ENCODE measurements around the gene ANKRD6. TPM values are rescaled to one million over a fixed set of nuclear protein-coding genes. Genes with fewer than 3 reads are reported as not detected.

ANKRD6 gene
- total and polyA plus RNA-seq, 2 donors (not counting 3 experiments of a cell fraction or from before 2014, with no cell fraction given): 3.4 to 9.6 TPM

GRCh38 chr6:89387516-89388201 is 45.3 kb upstream of the ANKRD6 start:
- Histone ChIP-seq H2AFZ (ENCODE audit: low read depth, low read length) (no peak overlapping the region), H3K27ac (ENCODE audit: insufficient read depth, low read depth, low read length) (no peak overlapping the region), H3K9ac (replicated peaks; ENCODE audit: extremely low read depth, insufficient read depth, low read length) (no peak overlapping the region), H3K4me1 (ENCODE audit: control insufficient read depth, extremely low read depth, insufficient read depth, low read length) (no peaks in the 10 kb centered on the region), H3K36me3 (ENCODE audit: control insufficient read depth in 2 of 2, extremely low read depth in 1 of 2, insufficient read depth in 2 of 2, low read length in 2 of 2) (no peaks in the 10 kb centered on the region), H3K9me3 (replicated peaks; ENCODE audit: control insufficient read depth, insufficient read depth, low read length) (no peaks in the 10 kb centered on the region), H3K27me3 (ENCODE audit: control insufficient read depth in 2 of 2, insufficient read depth in 2 of 2, low read length in 2 of 2) (peaks cover under 1 to 2% of the 10 kb centered on the region in 2 experiments), H3K79me2 (ENCODE audit: control insufficient read depth, insufficient read depth, low read length) (no peaks in the 10 kb centered on the region), H3K4me2 (ENCODE audit: insufficient read depth, low read length) (no peak overlapping the region), H4K20me1 (replicated peaks; ENCODE audit: control insufficient read depth, extremely low read depth, insufficient read depth, low read length) (no peaks in the 10 kb centered on the region), H3K4me3 (replicated peaks in 1 of 3; ENCODE audit: insufficient read depth in 1 of 3, low read depth in 1 of 3, low read length in 3 of 3) (no peak overlapping the region), H3K9me1 (replicated peaks; ENCODE audit: control insufficient read depth, extremely low read depth, insufficient read depth, low read length) (no peaks in the 10 kb centered on the region)
- intact Hi-C loops (cut with micrococcal nuclease): no loop called here
- ChIA-PET CTCF (interaction anchor here (1.1 to 1.6 kb wide), 2 partner anchors 16 to 224 kb away, joined by 3 to 5 read pairs; no protein-coding TSS in a partner anchor), POLR2A (no interaction called here)
- dilution Hi-C loops (cut with MboI; ENCODE audit: extremely low pct_ligation_motif_present, low sequenced_read_pairs): no loop called here
- TF ChIP-seq FOS (IDR thresholded peaks at IDR 0.05; ENCODE audit: borderline replicate concordance, insufficient read depth, low read length) (no peak), POLR2AphosphoS5 (IDR thresholded peaks at IDR 0.05; ENCODE audit: insufficient read depth, low read depth, low read length) (no peak), CTCF (IDR thresholded peaks at IDR 0.05; ENCODE audit: extremely low read depth in 1 of 2, insufficient read depth in 1 of 2, low read depth in 1 of 2, low read length in 2 of 2) (no peak), MYC (IDR thresholded peaks at IDR 0.05; ENCODE audit: low read depth, low read length) (no peak), POLR2A (IDR thresholded peaks at IDR 0.05; ENCODE audit: low read depth, low read length) (no peak), GATA2 (IDR thresholded peaks at IDR 0.05; ENCODE audit: insufficient read depth, insufficient read length, low read depth, low read length) (no peak), JUN (IDR thresholded peaks at IDR 0.05; ENCODE audit: borderline replicate concordance, insufficient read depth, insufficient read length, low read depth) (no peak), MAX (IDR thresholded peaks at IDR 0.05; ENCODE audit: insufficient read depth, insufficient read length) (no peak), EZH2 (IDR thresholded peaks at IDR 0.05; ENCODE audit: borderline replicate concordance, low read depth, low read length, severe bottlenecking) (no peak)
- FAIRE-seq (no peak), DNase-seq (ENCODE audit: low read depth, low spot score) (no peak)
- BruUV-seq (replicated peaks): no TSS peak
